Inflammatory macrophage treated with lipopolysaccharide for 1 hour (primary cell): ENCODE results near the gene RPL7A.
"Not testable (repeated sequence)": the region's sequence is repeated elsewhere in the genome, so short reads cannot be mapped to it uniquely, and the experiment has no call there.

Source experiments
- DNase-seq, 2 donors: peaks; one replicate each; pipeline ENCODE4 v3.0.0-alpha.2; 2020 to 2022

Gene RPL7A

GRCh38 chr9:133392308-133392707, 44.3 kb downstream of the RPL7A start:
- DNase-seq: not testable (repeated sequence)

GRCh38 chr9:133393399-133393798, 45.4 kb downstream of the RPL7A start:
- no peak for DNase-seq

- DNase-seq: no peak
Measured at GRCh38 chr9:133394687-133395271, 46.8 kb downstream of the RPL7A start.

GRCh38 chr9:133396952-133397351, 48.9 kb downstream of the RPL7A start:
- DNase-seq: no peak

- DNase-seq: no peak
Measured at GRCh38 chr9:133397370-133397769, 49.4 kb downstream of the RPL7A start.

- no peak for DNase-seq
Measured at GRCh38 chr9:133397895-133398294, 49.9 kb downstream of the RPL7A start.

GRCh38 chr9:133400292-133400691, 52.3 kb downstream of the RPL7A start:
- no peak for DNase-seq
